Measurements from ENCODE around the gene ZBTB48. TPM values are rescaled to one million over a fixed set of nuclear protein-coding genes. Genes with fewer than 3 reads are reported as not detected.
"Not testable (repeated sequence)": the region's sequence is repeated elsewhere in the genome, so short reads cannot be mapped to it uniquely, and the experiment has no call there.

Gene ZBTB48

GRCh38 chr1:6634371-6635052, 54.7 kb downstream of the ZBTB48 start:
- H3K36me3 ChIP-seq (ENCODE audit: insufficient read depth, low read length): peaks cover 66% of the 10 kb centered on the region

GRCh38 chr1:6635161-6635909, 55.5 kb downstream of the ZBTB48 start:
- no peak overlapping the region for H3K9ac ChIP-seq (ENCODE audit: low read depth, low read length)
- no peak overlapping the region for H3K4me2 ChIP-seq (ENCODE audit: low read length)
- peaks cover 67% of the 10 kb centered on the region for H3K36me3 ChIP-seq (ENCODE audit: insufficient read depth, low read length)

More at GRCh38 chr1:6634371-6635052, 54.7 kb downstream of the ZBTB48 start:
- Histone ChIP-seq H3K27me3 (ENCODE audit: control insufficient read depth, insufficient read depth, low read length) (no peaks in the 10 kb centered on the region), H3K4me1 (ENCODE audit: control insufficient read depth, insufficient read depth, low read length) (peaks cover 21% of the 10 kb centered on the region), H3K9ac (ENCODE audit: low read depth, low read length) (no peak overlapping the region), H3K4me3 (ENCODE audit: low read length) (no peak overlapping the region), H3K4me2 (ENCODE audit: low read length) (no peak overlapping the region), H3K9me3 (replicated peaks; ENCODE audit: low read length) (no peaks in the 10 kb centered on the region)

GRCh38 chr1:6635910-6636760, 56.3 kb downstream of the ZBTB48 start:
- H3K4me3 ChIP-seq (ENCODE audit: low read length): no peak overlapping the region
- no peaks in the 10 kb centered on the region for H3K27me3 ChIP-seq (ENCODE audit: control insufficient read depth, insufficient read depth, low read length)
- peaks cover 21% of the 10 kb centered on the region for H3K4me1 ChIP-seq (ENCODE audit: control insufficient read depth, insufficient read depth, low read length)
- no peaks in the 10 kb centered on the region for H3K9me3 ChIP-seq (replicated peaks; ENCODE audit: low read length)
- no peak overlapping the region for H3K4me2 ChIP-seq (ENCODE audit: low read length)
- peaks cover 70% of the 10 kb centered on the region for H3K36me3 ChIP-seq (ENCODE audit: insufficient read depth, low read length)
- no peak overlapping the region for H3K9ac ChIP-seq (ENCODE audit: low read depth, low read length)

More at GRCh38 chr1:6635161-6635909, 55.5 kb downstream of the ZBTB48 start:
- H3K4me3 ChIP-seq (ENCODE audit: low read length): no peak overlapping the region
- H3K4me1 ChIP-seq (ENCODE audit: control insufficient read depth, insufficient read depth, low read length): peaks cover 21% of the 10 kb centered on the region
- H3K9me3 ChIP-seq (replicated peaks; ENCODE audit: low read length): no peaks in the 10 kb centered on the region
- no peaks in the 10 kb centered on the region for H3K27me3 ChIP-seq (ENCODE audit: control insufficient read depth, insufficient read depth, low read length)

- H3K27me3 ChIP-seq (ENCODE audit: control insufficient read depth, insufficient read depth, low read length); H3K9ac ChIP-seq (ENCODE audit: low read depth, low read length); H3K9me3 ChIP-seq (replicated peaks; ENCODE audit: low read length); H3K4me3 ChIP-seq (ENCODE audit: low read length); H3K4me2 ChIP-seq (ENCODE audit: low read length): not testable (repeated sequence)
- H3K36me3 ChIP-seq (ENCODE audit: insufficient read depth, low read length): peaks cover 74% of the 10 kb centered on the region
- peaks cover 21% of the 10 kb centered on the region for H3K4me1 ChIP-seq (ENCODE audit: control insufficient read depth, insufficient read depth, low read length)
These were observed 57.0 kb downstream of the ZBTB48 start for GRCh38 chr1:6636778-6637177.

DNA sequence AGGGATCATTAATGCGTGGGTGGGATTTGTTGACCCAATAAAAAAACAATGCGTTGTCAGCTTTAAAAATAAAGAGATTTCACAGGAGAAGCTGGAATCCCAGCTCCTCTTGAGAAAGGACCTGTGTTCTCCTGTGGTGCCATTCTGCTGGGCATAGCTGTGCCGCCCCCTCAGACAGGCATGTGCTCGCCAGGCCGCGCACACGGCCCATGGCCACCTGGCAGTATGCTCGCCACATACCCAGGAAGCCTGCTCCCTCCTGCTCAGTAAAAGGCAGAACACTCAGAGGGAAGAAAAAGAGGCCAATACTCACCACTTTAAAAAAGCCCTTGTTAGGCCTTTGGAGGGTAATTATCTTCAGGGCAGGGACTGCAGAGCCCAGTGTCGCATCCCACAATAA, 58.0 kb downstream of the ZBTB48 start:
- Histone ChIP-seq H3K9me3 (replicated peaks; ENCODE audit: low read length) (no peaks in the 10 kb centered on the region), H3K9ac (ENCODE audit: low read depth, low read length) (peak overlapping the region; percentile 47), H3K4me2 (ENCODE audit: low read length) (peak overlapping the region; percentile 42), H3K4me3 (ENCODE audit: low read length) (no peak overlapping the region), H3K27me3 (ENCODE audit: control insufficient read depth, insufficient read depth, low read length) (no peaks in the 10 kb centered on the region), H3K36me3 (ENCODE audit: insufficient read depth, low read length) (peaks cover 70% of the 10 kb centered on the region), H3K4me1 (ENCODE audit: control insufficient read depth, insufficient read depth, low read length) (peaks cover 21% of the 10 kb centered on the region)

GRCh38 chr1:6638226-6638625, 58.4 kb downstream of the ZBTB48 start:
- peak overlapping the region; percentile 47 for H3K9ac ChIP-seq (ENCODE audit: low read depth, low read length)
- no peaks in the 10 kb centered on the region for H3K27me3 ChIP-seq (ENCODE audit: control insufficient read depth, insufficient read depth, low read length)
- H3K4me2 ChIP-seq (ENCODE audit: low read length): peak overlapping the region; percentile 42
- H3K4me3 ChIP-seq (ENCODE audit: low read length): no peak overlapping the region
- no peaks in the 10 kb centered on the region for H3K9me3 ChIP-seq (replicated peaks; ENCODE audit: low read length)
- H3K4me1 ChIP-seq (ENCODE audit: control insufficient read depth, insufficient read depth, low read length): peaks cover 21% of the 10 kb centered on the region
- peaks cover 68% of the 10 kb centered on the region for H3K36me3 ChIP-seq (ENCODE audit: insufficient read depth, low read length)

Small RNA genes within 50 kb of the gene (small RNA-seq; reads per million reads assigned to genes)
- gene RNU6-731P: not detected
